Activated naive CD4-positive, alpha-beta T cell treated with anti-CD3 and anti-CD28 coated beads for 36 hours (primary cell): ENCODE measurements around the gene ACTG1. TPM values are rescaled to one million over a fixed set of nuclear protein-coding genes. Genes with fewer than 3 reads are reported as not detected.
A peak's percentile ranks its signal among the peaks of the same experiment; 100 is the strongest.

Source experiments
- CTCF ChIA-PET: fragments of 350-600 bp; sonication (Branson Sonifier 250); formaldehyde crosslinking; loops from one replicate; lab custom pipeline; 2021; ENCODE audit warnings: antibody characterized with exemption; lab: Charles Lee
- DNase-seq: peaks from one replicate; pipeline ENCODE4 v3.0.0-alpha.2; 2020
- H3K27ac Mint-ChIP-seq: one replicate; pipeline ENCODE4 v1.8.0; 2021; ENCODE audit warnings: mild to moderate bottlenecking, mixed read lengths
- H3K27me3 Mint-ChIP-seq: one replicate; pipeline ENCODE4 v1.8.0; 2021; ENCODE audit warnings: low read depth, mixed read lengths
- H3K36me3 Mint-ChIP-seq: one replicate; pipeline ENCODE4 v1.8.0; 2021; ENCODE audit warnings: low read depth, mixed read lengths
- H3K4me1 Mint-ChIP-seq: one replicate; pipeline ENCODE4 v1.8.0; 2021; ENCODE audit warnings: low read depth, mixed read lengths
- H3K4me3 Mint-ChIP-seq: one replicate; pipeline ENCODE4 v1.8.0; 2021; ENCODE audit warnings: mild to moderate bottlenecking, moderate library complexity, mixed read lengths
- H3K9me3 Mint-ChIP-seq: one replicate; pipeline ENCODE4 v1.8.0; 2021; ENCODE audit warnings: mixed read lengths
- intact Hi-C: fragments of 100-400 bp; cut with micrococcal nuclease; formaldehyde crosslinking; loops from one replicate; pipeline ENCODE4 v1.15.1; 2023
- total RNA-seq, 2 experiments: library from RNA; stranded (reverse); gene quantifications; one replicate each; pipeline ENCODE4 v1.2.3, GENCODE V29; 2021

Gene ACTG1
- total RNA-seq, 2 experiments from 2014 or later = 2,881 to 2,925 TPM

GRCh38 chr17:81492706-81493105 is 19.9 kb downstream of the ACTG1 start:
- Mint-ChIP-seq H3K4me1 (peaks cover 2% of the 10 kb centered on the region), H3K4me3 (no peak overlapping the region), H3K9me3 (no peaks in the 10 kb centered on the region), H3K27ac (no peak overlapping the region), H3K36me3 (no peaks in the 10 kb centered on the region), H3K27me3 (no peaks in the 10 kb centered on the region)
- CTCF ChIA-PET = interaction anchor here (0.8 kb wide), 1 partner anchor 46 kb away, joined by 4 read pairs; no protein-coding TSS in a partner anchor
- DNase-seq = no peak
- intact Hi-C loops = no loop called here

- CTCF ChIA-PET = interaction anchor here (0.5 to 0.8 kb wide), 2 partner anchors 46 to 238 kb away, joined by 3 to 4 read pairs; no protein-coding TSS in a partner anchor
- intact Hi-C loops = no loop called here
- no peaks in the 10 kb centered on the region for H3K27me3 Mint-ChIP-seq
- no peaks in the 10 kb centered on the region for H3K36me3 Mint-ChIP-seq
- H3K27ac Mint-ChIP-seq = no peak overlapping the region
- H3K4me1 Mint-ChIP-seq = peaks cover 5% of the 10 kb centered on the region
- no peak for DNase-seq
- H3K9me3 Mint-ChIP-seq = no peaks in the 10 kb centered on the region
- H3K4me3 Mint-ChIP-seq = no peak overlapping the region
Observed at GRCh38 chr17:81492202-81492601, 20.4 kb downstream of the ACTG1 start.

- intact Hi-C loops = no loop called here
- Mint-ChIP-seq H3K4me1 (peaks cover 5% of the 10 kb centered on the region), H3K36me3 (no peaks in the 10 kb centered on the region), H3K27ac (no peak overlapping the region), H3K4me3 (no peak overlapping the region), H3K27me3 (no peaks in the 10 kb centered on the region), H3K9me3 (no peaks in the 10 kb centered on the region)
- no peak for DNase-seq
- CTCF ChIA-PET = interaction anchor here (0.5 kb wide), 1 partner anchor 239 kb away, joined by 3 read pairs; no protein-coding TSS in a partner anchor
Observed at GRCh38 chr17:81491761-81492160, 20.8 kb downstream of the ACTG1 start.

- no peaks in the 10 kb centered on the region for H3K27me3 Mint-ChIP-seq
- H3K27ac Mint-ChIP-seq = no peak overlapping the region
- CTCF ChIA-PET = no interaction called here
Observed at GRCh38 chr17:81491181-81491581, 21.4 kb downstream of the ACTG1 start.

GRCh38 chr17:81489998-81490992 is 22.3 kb downstream of the ACTG1 start:
- H3K4me3 Mint-ChIP-seq = no peak overlapping the region
- DNase-seq = no peak
- no peaks in the 10 kb centered on the region for H3K27me3 Mint-ChIP-seq
- peaks cover 10% of the 10 kb centered on the region for H3K4me1 Mint-ChIP-seq
- no peak overlapping the region for H3K27ac Mint-ChIP-seq
- H3K9me3 Mint-ChIP-seq = no peaks in the 10 kb centered on the region
- H3K36me3 Mint-ChIP-seq = no peaks in the 10 kb centered on the region
- CTCF ChIA-PET = no interaction called here
- intact Hi-C loops = loop anchor here (2.0 to 10.0 kb wide), 2 partner anchors 21 to 455 kb away; partner anchors contain the start of gene BAIAP2

More at GRCh38 chr17:81491181-81491581, 21.4 kb downstream of the ACTG1 start:
- Mint-ChIP-seq H3K4me3 (no peak overlapping the region), H3K9me3 (no peaks in the 10 kb centered on the region), H3K4me1 (peaks cover 7% of the 10 kb centered on the region), H3K36me3 (no peaks in the 10 kb centered on the region)
- intact Hi-C loops = no loop called here
- DNase-seq = no peak

- intact Hi-C loops = loop anchor here (2.0 to 10.0 kb wide), 2 partner anchors 21 to 455 kb away; partner anchors contain the start of gene BAIAP2
Observed at GRCh38 chr17:81489012-81489997, 23.3 kb downstream of the ACTG1 start.

GRCh38 chr17:81488276-81488860 is 24.2 kb downstream of the ACTG1 start:
- peak; percentile 38 for DNase-seq
- H3K9me3 Mint-ChIP-seq = no peaks in the 10 kb centered on the region
- CTCF ChIA-PET = interaction anchor here (1.2 kb wide), 1 partner anchor 23 kb away, joined by 3 read pairs; no protein-coding TSS in a partner anchor
- no peak overlapping the region for H3K27ac Mint-ChIP-seq
- intact Hi-C loops = loop anchor here (2.0 to 10.0 kb wide), 2 partner anchors 22 to 454 kb away; partner anchors contain the start of gene BAIAP2
- no peaks in the 10 kb centered on the region for H3K27me3 Mint-ChIP-seq
- peaks cover 10% of the 10 kb centered on the region for H3K4me1 Mint-ChIP-seq
- no peaks in the 10 kb centered on the region for H3K36me3 Mint-ChIP-seq
- H3K4me3 Mint-ChIP-seq = peak overlapping the region; percentile 32

More at GRCh38 chr17:81489012-81489997, 23.3 kb downstream of the ACTG1 start:
- Mint-ChIP-seq H3K4me1 (peaks cover 10% of the 10 kb centered on the region), H3K27ac (no peak overlapping the region), H3K4me3 (peak overlapping the region; percentile 55), H3K9me3 (no peaks in the 10 kb centered on the region), H3K27me3 (no peaks in the 10 kb centered on the region), H3K36me3 (no peaks in the 10 kb centered on the region)
- CTCF ChIA-PET = interaction anchor here (1.2 kb wide), 1 partner anchor 22 kb away, joined by 3 read pairs; no protein-coding TSS in a partner anchor
- no peak for DNase-seq

- CTCF ChIA-PET = no interaction called here
- Mint-ChIP-seq H3K4me3 (peak overlapping the region; percentile 59), H3K4me1 (peaks cover 14% of the 10 kb centered on the region), H3K9me3 (no peaks in the 10 kb centered on the region), H3K27me3 (peaks cover 4% of the 10 kb centered on the region), H3K27ac (no peak overlapping the region), H3K36me3 (no peaks in the 10 kb centered on the region)
- peak; percentile 80 for DNase-seq
- intact Hi-C loops = loop anchor here (1.0 to 10.0 kb wide), 3 partner anchors 23 to 453 kb away; partner anchors contain the start of gene BAIAP2
Observed at GRCh38 chr17:81487487-81488275, 24.9 kb downstream of the ACTG1 start.

- H3K4me1 Mint-ChIP-seq = peaks cover 15% of the 10 kb centered on the region
- H3K9me3 Mint-ChIP-seq = no peaks in the 10 kb centered on the region
- H3K27ac Mint-ChIP-seq = no peak overlapping the region
- H3K36me3 Mint-ChIP-seq = no peaks in the 10 kb centered on the region
- H3K27me3 Mint-ChIP-seq = peaks cover 10% of the 10 kb centered on the region
- H3K4me3 Mint-ChIP-seq = peak overlapping the region; percentile 59
- intact Hi-C loops = loop anchor here (1.0 to 10.0 kb wide), 2 partner anchors 66 to 452 kb away; partner anchors contain the start of gene BAIAP2
- CTCF ChIA-PET = no interaction called here
- DNase-seq = no peak
Observed at GRCh38 chr17:81487089-81487486, 25.5 kb downstream of the ACTG1 start.

- H3K4me1 Mint-ChIP-seq = peaks cover 20% of the 10 kb centered on the region
- no peak for DNase-seq
- H3K27ac Mint-ChIP-seq = no peak overlapping the region
- intact Hi-C loops = loop anchor here (10.0 kb wide), 1 partner anchor 452 kb away; the partner anchor contains the start of gene BAIAP2
- no peaks in the 10 kb centered on the region for H3K36me3 Mint-ChIP-seq
- H3K4me3 Mint-ChIP-seq = no peak overlapping the region
- H3K9me3 Mint-ChIP-seq = no peaks in the 10 kb centered on the region
- CTCF ChIA-PET = interaction anchor here (0.6 kb wide), 1 partner anchor 234 kb away, joined by 3 read pairs; no protein-coding TSS in a partner anchor
- peaks cover 15% of the 10 kb centered on the region for H3K27me3 Mint-ChIP-seq
Observed at GRCh38 chr17:81486199-81486810, 26.3 kb downstream of the ACTG1 start.
